NCI-H345 treated with DMSO at 0.1 percent for 48 hours (cell line): ENCODE data around the gene DMC1.
"Not testable (repeated sequence)": the region's sequence is repeated elsewhere in the genome, so short reads cannot be mapped to it uniquely, and the experiment has no call there.

Experiments
- DNase-seq: peaks from one replicate; lab custom pipeline; 2025; ENCODE audit not compliant: unreplicated experiment; lab: John Stamatoyannopoulos, UW

DMC1 gene, protein sequence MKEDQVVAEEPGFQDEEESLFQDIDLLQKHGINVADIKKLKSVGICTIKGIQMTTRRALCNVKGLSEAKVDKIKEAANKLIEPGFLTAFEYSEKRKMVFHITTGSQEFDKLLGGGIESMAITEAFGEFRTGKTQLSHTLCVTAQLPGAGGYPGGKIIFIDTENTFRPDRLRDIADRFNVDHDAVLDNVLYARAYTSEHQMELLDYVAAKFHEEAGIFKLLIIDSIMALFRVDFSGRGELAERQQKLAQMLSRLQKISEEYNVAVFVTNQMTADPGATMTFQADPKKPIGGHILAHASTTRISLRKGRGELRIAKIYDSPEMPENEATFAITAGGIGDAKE

GRCh38 chr22:38569972-38570778 lies at the start of gene DMC1:
Gene DMC1 (minus strand): TSS chr22:38570183. CDS start chr22:38568256, 1,927 bp downstream.
- DNase-seq = peak; percentile 28

- DNase-seq = no peak
Observed at GRCh38 chr22:38618682-38619081, 48.7 kb upstream of the DMC1 start.

DNA sequence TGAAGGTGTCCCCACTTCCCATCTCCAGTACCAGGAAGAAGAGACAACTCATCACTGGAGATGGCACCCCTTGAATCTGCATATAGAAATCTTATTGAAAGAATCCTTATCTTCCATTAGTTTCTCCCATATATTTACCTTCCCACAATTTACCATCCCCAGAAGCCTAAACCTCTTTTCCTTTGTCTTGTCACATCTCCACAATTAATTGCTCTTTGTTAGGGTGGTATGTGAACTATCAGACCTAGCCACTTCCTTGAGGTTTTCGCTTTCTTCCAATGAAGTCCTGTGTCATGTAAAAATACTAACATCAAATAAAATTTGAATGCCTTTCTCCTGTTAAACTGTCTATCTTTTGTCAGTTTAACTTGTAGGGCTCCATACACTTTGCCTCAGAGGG lies 48.3 kb upstream of the DMC1 start:
- no peak for DNase-seq

DNA sequence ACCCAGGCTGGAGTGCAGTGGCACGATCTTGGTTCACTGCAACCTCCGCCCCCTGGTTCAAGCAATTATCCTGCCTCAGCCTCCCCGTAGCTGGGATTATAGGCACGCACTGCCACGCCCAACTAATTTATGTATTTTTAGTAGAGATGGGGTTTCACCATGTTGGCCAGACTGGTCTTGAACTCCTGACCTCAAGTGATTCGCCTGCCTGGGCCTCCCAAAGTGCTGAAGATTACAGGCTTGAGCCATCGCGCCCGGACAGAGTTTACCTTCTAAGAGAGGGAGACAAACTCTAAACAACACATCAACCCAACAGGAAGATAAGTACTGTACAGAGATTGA lies 45.1 kb upstream of the DMC1 start:
- not testable (repeated sequence) for DNase-seq

- DNase-seq = no peak
Observed at GRCh38 chr22:38614332-38615063, 44.5 kb upstream of the DMC1 start.

DNA sequence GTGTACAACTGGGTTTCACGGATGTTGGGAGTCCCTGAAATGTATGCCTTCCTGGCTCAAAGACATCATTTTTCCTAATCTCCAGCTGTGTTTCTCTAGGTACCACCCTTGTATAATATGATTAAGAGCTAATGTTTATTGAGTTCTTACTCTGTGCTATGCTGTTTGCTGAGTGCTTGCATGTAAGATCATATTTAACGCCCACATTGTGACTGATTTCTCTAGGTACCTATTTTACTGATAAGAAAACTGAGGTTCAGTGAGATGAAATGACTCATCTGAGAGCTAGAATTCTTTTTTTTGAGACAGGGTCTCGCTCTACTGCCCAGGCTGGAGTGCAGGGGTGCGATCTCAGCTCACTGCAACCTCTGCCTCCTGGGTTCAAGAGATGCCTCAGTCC lies 43.6 kb upstream of the DMC1 start:
- DNase-seq = no peak

GRCh38 chr22:38612217-38613006 lies 42.4 kb upstream of the DMC1 start:
- no peak for DNase-seq

GRCh38 chr22:38611559-38611958 lies 41.6 kb upstream of the DMC1 start:
- no peak for DNase-seq

GRCh38 chr22:38610234-38610633 lies 40.3 kb upstream of the DMC1 start:
- no peak for DNase-seq

GRCh38 chr22:38608992-38609750 lies 39.2 kb upstream of the DMC1 start:
- DNase-seq = no peak

- DNase-seq = no peak
Observed at GRCh38 chr22:38607680-38608079, 37.7 kb upstream of the DMC1 start.

DNA sequence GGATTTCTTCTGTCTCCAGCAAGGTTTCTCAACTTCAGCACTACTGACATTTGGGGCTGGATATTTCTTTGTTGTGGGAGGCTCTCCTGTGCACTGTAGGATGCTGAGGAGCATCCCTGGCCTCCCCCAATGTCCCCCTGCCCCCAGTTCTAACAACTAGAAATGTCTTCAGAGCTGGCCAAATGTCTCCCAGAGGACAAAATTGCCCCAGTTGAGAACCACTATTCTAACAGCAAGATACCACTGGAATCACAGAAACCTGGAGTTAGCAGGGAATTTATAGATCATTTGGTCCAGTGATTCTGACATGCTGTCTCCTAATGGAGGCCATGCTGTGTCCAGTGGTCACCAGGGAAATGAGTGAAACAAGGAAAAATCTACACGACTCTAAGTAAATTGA lies 32.2 kb upstream of the DMC1 start:
- no peak for DNase-seq

- DNase-seq = no peak
Observed at GRCh38 chr22:38601221-38601764, 31.3 kb upstream of the DMC1 start.

- no peak for DNase-seq
Observed at GRCh38 chr22:38599466-38599865, 29.5 kb upstream of the DMC1 start.

GRCh38 chr22:38582923-38583322 lies 12.9 kb upstream of the DMC1 start:
- DNase-seq = not testable (repeated sequence)

DNA sequence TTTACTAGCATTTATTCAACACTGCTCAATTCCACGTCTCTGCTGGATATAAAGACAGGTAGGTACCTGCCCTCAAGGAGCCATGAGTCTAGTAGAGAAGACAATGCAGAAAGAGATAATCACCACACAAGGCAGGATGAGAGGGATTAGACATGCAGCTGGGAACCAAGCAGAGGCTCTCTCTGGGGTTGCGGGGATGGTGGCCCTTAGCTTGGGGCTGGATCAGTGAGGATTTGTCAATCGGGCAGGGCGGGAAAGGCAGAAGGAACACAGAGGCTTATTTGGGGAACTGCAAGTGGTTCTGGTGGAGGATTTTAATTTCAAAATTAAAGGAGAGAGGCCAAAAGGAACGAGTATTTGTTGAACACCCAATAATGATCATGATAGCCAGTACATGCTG lies 8.5 kb upstream of the DMC1 start:
- DNase-seq = no peak

- DNase-seq = peak; percentile 5
Observed at GRCh38 chr22:38572065-38572464, 2.1 kb upstream of the DMC1 start.

- DNase-seq = peak; percentile 14
Observed at GRCh38 chr22:38570779-38571364, 889 bp upstream of the DMC1 start.

DNA sequence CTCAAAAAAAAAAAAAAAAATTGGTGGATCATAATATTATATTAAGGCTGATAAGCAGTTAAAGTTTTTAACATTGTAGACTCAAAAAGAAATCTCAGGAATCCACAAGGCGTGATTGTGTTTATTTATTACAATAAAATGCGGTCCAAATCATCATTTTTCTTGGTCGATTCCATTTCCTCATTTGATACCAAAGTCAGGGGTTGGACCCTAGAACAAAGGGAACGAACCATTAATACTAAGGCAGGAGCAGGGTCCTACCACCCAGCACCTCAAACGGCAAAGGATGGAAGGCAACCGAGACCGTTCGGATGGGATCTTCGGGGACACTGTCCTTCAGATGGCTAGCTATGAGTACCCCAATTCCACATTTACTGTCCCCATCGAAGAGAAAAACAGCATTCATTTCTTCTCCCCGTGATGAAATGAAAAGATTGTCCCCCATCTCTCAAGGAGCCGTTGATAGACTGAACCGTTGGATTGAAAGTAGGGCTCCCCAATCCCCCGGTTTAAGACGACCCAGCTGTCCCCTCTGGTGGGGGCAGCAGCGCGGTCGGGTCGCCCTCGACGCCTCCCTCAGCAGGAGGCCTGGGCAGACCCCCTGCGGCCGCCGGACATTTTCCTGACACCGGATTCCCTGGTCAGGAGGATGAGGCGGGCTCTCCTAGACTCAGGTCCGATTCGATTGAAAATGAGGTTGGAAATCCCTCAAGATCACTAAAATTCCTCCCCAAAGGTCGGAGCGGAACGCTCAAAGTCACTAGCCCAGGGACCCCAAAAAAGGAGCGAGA lies 607 bp downstream of the DMC1 start:
- DNase-seq = no peak
